Activated naive CD8-positive, alpha-beta T cell treated with anti-CD3 and anti-CD28 coated beads, Interleukin-2, amount 10 ng/mL, durations not matched to agents 7 days and 5 days (primary cell): ENCODE results near the gene RAET1E. TPM values are rescaled to one million over a fixed set of nuclear protein-coding genes. Genes with fewer than 3 reads are reported as not detected.
"Not testable (repeated sequence)": the region's sequence is repeated elsewhere in the genome, so short reads cannot be mapped to it uniquely, and the experiment has no call there.

Experiments used
- ATAC-seq: fragments of 150-1000 bp; cut with Tn5 transposase; one replicate; pipeline ENCODE4 v1.10.0; 2021; ENCODE audit warnings: low read depth, moderate library complexity
- POLR2A ChIA-PET: fragments of 350-600 bp; sonication (Branson Sonifier 250); formaldehyde crosslinking; loops from one replicate; lab custom pipeline; 2021; ENCODE audit warnings: antibody characterized with exemption; lab: Charles Lee
- DNase-seq: peaks from one replicate; pipeline ENCODE4 v3.0.0; 2021
- H3K27ac Mint-ChIP-seq: one replicate; pipeline ENCODE4 v1.8.0; 2022; ENCODE audit warnings: mild to moderate bottlenecking, mixed read lengths
- H3K27me3 Mint-ChIP-seq: one replicate; pipeline ENCODE4 v1.8.0; 2022; ENCODE audit warnings: mild to moderate bottlenecking, moderate library complexity, mixed read lengths
- H3K36me3 Mint-ChIP-seq: one replicate; pipeline ENCODE4 v1.8.0; 2021; ENCODE audit warnings: mild to moderate bottlenecking, mixed read lengths
- H3K4me1 Mint-ChIP-seq: one replicate; pipeline ENCODE4 v1.8.0; 2021; ENCODE audit warnings: mixed read lengths
- H3K4me3 Mint-ChIP-seq: one replicate; pipeline ENCODE4 v1.8.0; 2022; ENCODE audit warnings: mild to moderate bottlenecking, moderate library complexity, mixed read lengths
- H3K9me3 Mint-ChIP-seq: one replicate; pipeline ENCODE4 v1.8.0; 2021; ENCODE audit warnings: mixed read lengths
- total RNA-seq, 2 experiments: library from RNA; stranded (reverse); gene quantifications; one replicate each; pipeline ENCODE4 v1.2.3, GENCODE V29; 2021

The RAET1E gene
- total RNA-seq, 2 experiments from 2014 or later = not detected

DNA sequence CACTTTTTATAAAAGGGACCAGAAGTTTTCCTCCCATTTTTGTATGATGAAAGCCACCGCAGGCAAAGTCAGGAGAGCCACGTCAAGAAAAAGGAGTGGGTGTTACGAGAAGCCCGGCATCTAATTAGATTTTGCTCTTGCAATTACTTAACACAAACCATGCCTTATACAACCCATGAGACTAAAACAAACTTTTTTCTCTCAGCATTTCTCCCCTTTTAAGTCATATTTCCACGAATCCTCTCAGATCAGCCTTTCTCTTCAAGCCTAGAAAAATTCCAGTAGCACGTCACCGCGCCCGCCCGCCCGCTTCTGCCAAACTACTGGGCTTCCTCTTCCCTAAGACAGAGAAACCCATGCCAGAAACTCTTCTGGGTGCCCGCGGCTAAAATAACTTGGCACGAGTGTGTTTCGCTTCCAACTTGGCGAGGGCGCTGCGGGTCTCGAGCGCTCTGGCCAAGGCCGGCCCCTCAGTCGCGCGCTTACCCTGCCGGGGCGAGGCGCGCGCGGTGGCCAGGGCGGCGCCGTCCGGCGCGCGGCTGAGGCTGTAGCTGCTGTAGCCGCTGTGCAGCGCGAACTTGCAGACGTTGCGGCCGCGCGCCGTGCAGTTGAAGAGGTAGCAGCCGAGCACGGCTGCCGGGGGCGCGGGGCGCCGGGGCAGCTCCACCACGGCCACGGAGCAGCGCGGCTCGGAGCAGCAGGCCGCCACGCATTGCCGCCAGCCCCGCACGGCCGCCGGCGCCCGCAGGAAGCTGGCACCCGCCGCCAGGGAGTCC lies 34.8 kb downstream of the RAET1E start:
- Mint-ChIP-seq H3K4me3 (peak overlapping the region; percentile 86), H3K36me3 (no peaks in the 10 kb centered on the region), H3K27me3 (peaks cover 40% of the 10 kb centered on the region), H3K27ac (no peak overlapping the region), H3K4me1 (peaks cover 5% of the 10 kb centered on the region), H3K9me3 (no peaks in the 10 kb centered on the region)
- DNase-seq (peak; percentile 60), ATAC-seq (peak; percentile 11)
- POLR2A ChIA-PET = interaction anchor here (0.7 kb wide), 1 partner anchor 315 kb away, joined by 3 read pairs; no protein-coding TSS in a partner anchor

DNA sequence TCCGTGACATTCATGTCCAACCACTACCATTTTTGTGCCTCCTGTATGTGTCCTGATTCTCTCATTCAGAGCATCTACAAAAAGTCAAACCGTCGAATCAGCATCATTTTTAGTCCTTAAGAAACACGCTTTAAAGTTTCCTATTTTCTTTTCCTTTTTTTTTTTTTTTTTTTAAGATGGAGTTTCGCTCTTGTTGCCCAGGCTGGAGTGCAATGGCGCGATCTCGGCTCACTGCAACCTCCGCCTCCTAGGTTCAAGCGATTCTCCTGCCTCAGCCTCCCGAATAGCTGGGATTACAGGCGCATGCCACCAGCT lies 35.5 kb downstream of the RAET1E start:
- not testable (repeated sequence) for H3K9me3 Mint-ChIP-seq, DNase-seq, H3K27ac Mint-ChIP-seq, H3K36me3 Mint-ChIP-seq, ATAC-seq, H3K4me1 Mint-ChIP-seq, H3K4me3 Mint-ChIP-seq
- peaks cover 41% of the 10 kb centered on the region for H3K27me3 Mint-ChIP-seq
- POLR2A ChIA-PET = interaction anchor here (0.7 kb wide), 1 partner anchor 315 kb away, joined by 3 read pairs; no protein-coding TSS in a partner anchor

DNA sequence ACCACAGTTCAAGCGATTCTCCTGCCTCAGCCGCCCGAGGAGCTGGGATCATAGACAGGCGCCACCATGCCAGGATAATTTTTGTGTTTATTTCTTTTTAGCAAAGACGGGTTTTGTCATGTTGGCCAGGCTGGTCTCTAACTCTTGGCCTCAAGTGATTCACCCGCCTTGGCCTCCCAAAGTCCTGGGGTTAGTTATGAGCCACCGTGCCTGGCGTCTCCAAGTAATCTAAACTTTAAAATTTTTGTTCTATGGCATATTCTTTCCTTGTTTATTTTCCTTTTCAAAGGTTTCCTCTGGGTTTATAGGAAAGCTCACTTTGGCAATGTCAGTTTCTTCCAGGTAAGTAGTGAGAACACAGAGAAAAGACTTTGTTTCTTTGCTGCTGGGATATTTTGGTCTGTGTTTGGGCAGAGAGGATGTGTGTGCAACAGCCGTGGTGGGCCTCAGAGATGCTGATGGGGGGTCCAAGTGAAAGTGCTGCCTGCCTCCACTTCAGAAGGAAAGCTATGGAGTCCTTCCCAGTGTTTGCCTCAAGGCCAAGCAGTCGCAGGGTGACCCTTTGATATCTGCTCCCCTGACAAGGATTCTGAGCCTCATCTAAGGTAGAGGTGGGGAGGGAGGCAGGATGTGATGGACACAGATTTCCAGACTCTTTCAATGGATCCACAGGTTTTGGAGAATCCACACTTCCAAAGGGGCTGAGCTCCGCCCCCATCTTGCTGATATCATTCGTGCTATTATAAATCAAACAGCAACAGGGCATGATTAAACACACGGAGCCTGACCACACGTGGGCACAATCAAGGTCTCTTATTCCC lies 36.1 kb downstream of the RAET1E start:
- H3K27me3 Mint-ChIP-seq = peaks cover 44% of the 10 kb centered on the region
- POLR2A ChIA-PET = no interaction called here
- no peak for ATAC-seq
- H3K36me3 Mint-ChIP-seq = no peaks in the 10 kb centered on the region
- H3K27ac Mint-ChIP-seq = no peak overlapping the region
- peaks cover 5% of the 10 kb centered on the region for H3K4me1 Mint-ChIP-seq
- H3K4me3 Mint-ChIP-seq = no peak overlapping the region
- DNase-seq = no peak
- no peaks in the 10 kb centered on the region for H3K9me3 Mint-ChIP-seq

DNA sequence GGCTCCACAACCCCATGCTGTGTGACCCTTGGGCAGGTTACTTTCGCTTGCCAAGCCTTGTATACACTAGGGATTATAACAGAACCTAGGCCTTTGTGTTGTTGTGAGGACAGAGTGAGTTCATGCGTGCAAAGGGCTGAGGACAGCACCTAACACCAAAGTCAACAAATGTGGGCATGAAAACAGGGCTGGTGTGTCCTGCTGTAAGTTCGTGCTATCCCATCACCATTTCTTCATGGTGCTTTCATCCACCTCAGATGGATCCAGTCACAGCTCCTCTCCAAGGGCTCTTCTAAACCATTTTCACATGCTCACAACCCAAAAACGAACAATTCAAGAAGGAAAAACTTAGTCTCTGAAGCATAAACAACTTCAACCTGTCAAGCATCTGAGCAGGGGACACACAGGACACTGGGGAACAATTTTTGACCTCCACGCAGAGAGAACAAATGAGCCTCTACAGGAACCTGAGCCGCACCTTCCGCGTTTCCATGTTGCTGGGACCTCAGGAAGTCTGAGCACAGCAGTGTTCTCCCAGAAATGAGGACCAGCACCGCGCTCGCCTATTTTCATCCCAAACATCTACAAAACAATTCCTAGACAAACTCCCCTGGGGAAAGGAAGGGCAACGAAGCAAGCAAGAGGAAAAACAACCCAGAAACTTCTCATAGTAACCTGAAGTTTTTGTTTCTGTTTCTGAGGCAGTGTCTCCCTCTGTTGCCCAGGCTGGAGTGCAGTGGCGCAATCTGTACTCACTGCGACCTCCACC lies 36.9 kb downstream of the RAET1E start:
- Mint-ChIP-seq H3K4me3 (no peak overlapping the region), H3K4me1 (peaks cover 5% of the 10 kb centered on the region), H3K9me3 (no peaks in the 10 kb centered on the region), H3K27ac (no peak overlapping the region), H3K36me3 (no peaks in the 10 kb centered on the region), H3K27me3 (peaks cover 46% of the 10 kb centered on the region)
- no peak for DNase-seq
- POLR2A ChIA-PET = no interaction called here
- no peak for ATAC-seq

GRCh38 chr6:149860513-149860833 lies 37.4 kb downstream of the RAET1E start:
- POLR2A ChIA-PET = no interaction called here
- Mint-ChIP-seq H3K27ac (no peak overlapping the region), H3K9me3 (no peaks in the 10 kb centered on the region), H3K27me3 (peaks cover 50% of the 10 kb centered on the region), H3K36me3 (no peaks in the 10 kb centered on the region), H3K4me3 (no peak overlapping the region), H3K4me1 (peaks cover 5% of the 10 kb centered on the region)
- ATAC-seq (no peak), DNase-seq (no peak)

GRCh38 chr6:149859938-149860337 lies 38.0 kb downstream of the RAET1E start:
- H3K27ac Mint-ChIP-seq = no peak overlapping the region
- DNase-seq = no peak
- POLR2A ChIA-PET = no interaction called here
- H3K9me3 Mint-ChIP-seq = no peaks in the 10 kb centered on the region
- no peak overlapping the region for H3K4me3 Mint-ChIP-seq
- no peaks in the 10 kb centered on the region for H3K36me3 Mint-ChIP-seq
- no peak for ATAC-seq
- H3K4me1 Mint-ChIP-seq = peaks cover 5% of the 10 kb centered on the region
- peaks cover 48% of the 10 kb centered on the region for H3K27me3 Mint-ChIP-seq

DNA sequence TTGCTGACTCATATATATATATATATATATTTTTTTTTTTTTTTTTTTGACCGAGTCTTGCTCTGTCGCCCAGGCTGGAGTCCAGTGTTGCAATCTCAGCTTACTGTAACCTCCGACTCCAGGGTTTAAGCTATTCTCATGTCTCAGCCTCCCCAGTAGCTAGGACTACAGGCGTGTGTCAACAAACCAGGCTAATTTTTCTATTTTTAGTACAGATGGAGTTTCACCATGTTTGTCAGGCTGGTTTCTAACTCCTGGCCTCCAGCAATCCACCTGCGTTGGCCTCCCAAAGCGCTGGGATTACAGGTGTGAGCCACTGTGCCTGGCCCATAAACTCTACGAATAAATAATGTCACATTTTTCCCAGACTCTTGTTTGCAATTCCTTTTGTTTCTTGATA lies 38.5 kb downstream of the RAET1E start:
- no peak for ATAC-seq
- no peak overlapping the region for H3K27ac Mint-ChIP-seq
- POLR2A ChIA-PET = no interaction called here
- peaks cover 5% of the 10 kb centered on the region for H3K4me1 Mint-ChIP-seq
- peaks cover 51% of the 10 kb centered on the region for H3K27me3 Mint-ChIP-seq
- no peak overlapping the region for H3K4me3 Mint-ChIP-seq
- no peaks in the 10 kb centered on the region for H3K36me3 Mint-ChIP-seq
- DNase-seq = no peak
- H3K9me3 Mint-ChIP-seq = no peaks in the 10 kb centered on the region

- peaks cover 47% of the 10 kb centered on the region for H3K27me3 Mint-ChIP-seq
- DNase-seq = no peak
- no peak for ATAC-seq
- POLR2A ChIA-PET = no interaction called here
- no peaks in the 10 kb centered on the region for H3K36me3 Mint-ChIP-seq
- H3K9me3 Mint-ChIP-seq = no peaks in the 10 kb centered on the region
- peaks cover 6% of the 10 kb centered on the region for H3K4me1 Mint-ChIP-seq
- no peak overlapping the region for H3K27ac Mint-ChIP-seq
- H3K4me3 Mint-ChIP-seq = no peak overlapping the region
These were observed 40.4 kb downstream of the RAET1E start for GRCh38 chr6:149857541-149857940.

GRCh38 chr6:149856256-149856994 lies 41.5 kb downstream of the RAET1E start:
- H3K4me3 Mint-ChIP-seq = no peak overlapping the region
- POLR2A ChIA-PET = no interaction called here
- DNase-seq (no peak), ATAC-seq (no peak)
- H3K36me3 Mint-ChIP-seq = no peaks in the 10 kb centered on the region
- no peaks in the 10 kb centered on the region for H3K9me3 Mint-ChIP-seq
- peaks cover 15% of the 10 kb centered on the region for H3K4me1 Mint-ChIP-seq
- H3K27me3 Mint-ChIP-seq = peaks cover 42% of the 10 kb centered on the region
- no peak overlapping the region for H3K27ac Mint-ChIP-seq

DNA sequence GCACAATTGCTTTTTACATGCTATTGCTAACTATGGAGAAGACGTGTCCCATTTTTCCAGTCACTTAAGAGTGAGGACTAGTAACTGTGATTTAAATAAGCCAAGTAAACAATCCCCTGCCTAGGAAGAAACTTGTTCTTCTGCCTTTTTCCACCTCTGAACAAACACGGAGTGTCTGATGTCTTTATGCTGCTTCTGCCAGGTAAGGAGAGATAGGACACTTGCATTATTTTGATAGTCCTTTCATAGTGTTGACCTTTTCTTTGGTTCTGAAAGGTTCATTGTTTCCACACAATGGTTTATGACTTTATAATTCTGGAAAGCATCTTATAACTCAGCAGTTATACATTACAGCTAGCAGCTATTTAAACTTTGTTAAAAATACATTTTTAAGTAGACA lies 42.2 kb downstream of the RAET1E start:
- Mint-ChIP-seq H3K27ac (no peak overlapping the region), H3K36me3 (no peaks in the 10 kb centered on the region), H3K27me3 (peaks cover 42% of the 10 kb centered on the region), H3K4me3 (no peak overlapping the region), H3K9me3 (no peaks in the 10 kb centered on the region), H3K4me1 (peaks cover 15% of the 10 kb centered on the region)
- POLR2A ChIA-PET = no interaction called here
- no peak for DNase-seq
- ATAC-seq = no peak

DNA sequence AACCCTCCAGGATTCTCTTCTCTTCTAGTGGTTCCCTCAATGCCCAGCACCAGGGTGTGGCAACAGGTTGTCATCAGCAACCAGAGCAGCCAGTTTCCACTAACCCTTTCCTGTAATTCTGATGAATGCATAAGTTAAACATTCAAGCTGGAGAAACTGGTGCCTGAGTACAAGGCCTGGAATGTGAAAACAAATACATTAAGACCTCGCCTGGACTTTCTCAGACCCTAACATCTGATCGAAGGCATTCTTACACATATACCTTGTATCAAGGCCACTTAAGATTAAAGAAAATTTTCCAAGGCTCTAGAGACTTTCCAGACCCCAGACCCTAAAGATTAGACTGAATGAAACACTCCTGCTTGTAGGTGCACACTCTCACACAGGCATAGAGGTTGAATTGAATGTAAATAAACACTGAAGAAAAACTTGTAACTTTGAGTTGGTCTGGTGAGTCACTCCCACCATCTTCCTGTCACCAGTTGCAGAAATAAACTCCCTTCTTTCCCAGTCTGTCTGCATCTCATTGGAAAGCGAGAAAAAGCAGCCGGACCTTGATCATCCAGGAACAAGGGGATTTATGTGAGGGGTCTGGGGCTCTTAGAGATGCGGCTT lies 42.8 kb downstream of the RAET1E start:
- Mint-ChIP-seq H3K36me3 (no peaks in the 10 kb centered on the region), H3K27ac (no peak overlapping the region), H3K4me3 (no peak overlapping the region), H3K9me3 (no peaks in the 10 kb centered on the region), H3K27me3 (peaks cover 37% of the 10 kb centered on the region), H3K4me1 (peaks cover 15% of the 10 kb centered on the region)
- POLR2A ChIA-PET = no interaction called here
- ATAC-seq (no peak), DNase-seq (no peak)

DNA sequence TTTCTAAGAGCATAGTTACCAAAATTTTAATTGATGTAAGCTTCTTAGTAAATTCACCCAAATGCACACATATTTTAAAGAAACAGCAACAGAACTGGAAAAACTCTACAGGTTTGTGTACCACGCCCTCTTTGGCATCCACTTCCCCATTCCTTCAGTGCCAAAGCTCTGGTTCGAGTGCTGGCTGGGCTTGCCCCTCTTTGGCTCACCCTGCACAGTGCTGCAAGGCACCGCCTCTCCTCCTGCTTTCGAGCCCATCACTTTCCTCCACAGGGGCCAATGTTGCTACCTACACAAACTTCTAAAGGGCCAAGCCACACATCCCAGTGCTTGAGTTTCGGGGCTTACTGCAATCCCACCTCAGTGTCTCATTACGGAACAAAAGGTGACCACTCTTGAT lies 43.4 kb downstream of the RAET1E start:
- H3K9me3 Mint-ChIP-seq = no peaks in the 10 kb centered on the region
- peaks cover 40% of the 10 kb centered on the region for H3K27me3 Mint-ChIP-seq
- H3K36me3 Mint-ChIP-seq = no peaks in the 10 kb centered on the region
- peaks cover 15% of the 10 kb centered on the region for H3K4me1 Mint-ChIP-seq
- no peak overlapping the region for H3K4me3 Mint-ChIP-seq
- ATAC-seq = no peak
- no peak for DNase-seq
- POLR2A ChIA-PET = no interaction called here
- no peak overlapping the region for H3K27ac Mint-ChIP-seq

GRCh38 chr6:149854017-149854416 lies 43.9 kb downstream of the RAET1E start:
- H3K27ac Mint-ChIP-seq, DNase-seq, POLR2A ChIA-PET, H3K4me3 Mint-ChIP-seq, ATAC-seq, H3K9me3 Mint-ChIP-seq, H3K36me3 Mint-ChIP-seq: not testable (repeated sequence)
- peaks cover 40% of the 10 kb centered on the region for H3K27me3 Mint-ChIP-seq
- peaks cover 15% of the 10 kb centered on the region for H3K4me1 Mint-ChIP-seq
